Parathyroid adenoma (tissue), 2 donors: ENCODE data around the gene SH3BP5L.
"Not testable (repeated sequence)": the region's sequence is repeated elsewhere in the genome, so short reads cannot be mapped to it uniquely, and the experiment has no call there.

Experiments used
- H2AFZ ChIP-seq: fragments of 300-600 bp; sonication (generic); one replicate; pipeline ENCODE4 v1.7.0; 2017; ENCODE audit warnings: antibody characterized with exemption, mild to moderate bottlenecking
- H3K27ac ChIP-seq: fragments of 300-600 bp; sonication (generic); one replicate; pipeline ENCODE4 v1.7.0; 2017
- H3K27me3 ChIP-seq: fragments of 300-600 bp; sonication (generic); one replicate; pipeline ENCODE4 v1.7.0; 2017; ENCODE audit warnings: low read length; ENCODE audit not compliant: control insufficient read depth, insufficient read depth
- H3K36me3 ChIP-seq: fragments of 300-600 bp; sonication (generic); one replicate; pipeline ENCODE4 v1.7.0; 2017; ENCODE audit warnings: low read length; ENCODE audit not compliant: control insufficient read depth, insufficient read depth
- H3K4me1 ChIP-seq: fragments of 300-600 bp; sonication (generic); one replicate; pipeline ENCODE4 v1.7.0; 2017; ENCODE audit warnings: control low read depth
- H3K4me2 ChIP-seq: fragments of 300-600 bp; sonication (generic); one replicate; pipeline ENCODE4 v1.7.0; 2017; ENCODE audit warnings: low read length
- H3K4me3 ChIP-seq: fragments of 300-600 bp; sonication (generic); one replicate; pipeline ENCODE4 v1.7.0; 2017; ENCODE audit warnings: low read depth, low read length
- H3K79me2 ChIP-seq: fragments of 300-600 bp; sonication (generic); one replicate; pipeline ENCODE4 v1.7.0; 2017; ENCODE audit warnings: control low read depth
- H3K9ac ChIP-seq: fragments of 300-600 bp; sonication (generic); one replicate; pipeline ENCODE4 v1.7.0; 2017; ENCODE audit warnings: mild to moderate bottlenecking
- H3K9me3 ChIP-seq: fragments of 300-600 bp; sonication (generic); one replicate; pipeline ENCODE4 v1.7.0; 2017; ENCODE audit warnings: low read length; ENCODE audit not compliant: control insufficient read depth
- CTCF ChIP-seq: fragments of 300-600 bp; sonication (generic); IDR thresholded peaks from one replicate; pipeline ENCODE4 v1.7.0; 2017; ENCODE audit warnings: antibody characterized with exemption, mild to moderate bottlenecking
- donor health status: primary hyperparathyroidism.

The SH3BP5L gene

GRCh38 chr1:248805876-248806275 is 19.8 kb downstream of the SH3BP5L start:
- Histone ChIP-seq H3K9me3 (no peaks in the 10 kb centered on the region), H3K9ac (no peak overlapping the region), H3K36me3 (no peaks in the 10 kb centered on the region), H3K27me3 (no peaks in the 10 kb centered on the region), H2AFZ (no peak overlapping the region), H3K4me2 (no peak overlapping the region), H3K27ac (no peak overlapping the region), H3K4me3 (no peak overlapping the region), H3K79me2 (no peaks in the 10 kb centered on the region), H3K4me1 (no peaks in the 10 kb centered on the region)
- TF ChIP-seq CTCF = no peak

- Histone ChIP-seq H3K27me3 (no peaks in the 10 kb centered on the region), H3K79me2 (no peaks in the 10 kb centered on the region), H3K36me3 (no peaks in the 10 kb centered on the region), H3K4me2 (no peak overlapping the region), H3K4me3 (no peak overlapping the region), H3K9me3 (no peaks in the 10 kb centered on the region), H3K27ac (no peak overlapping the region), H3K4me1 (no peaks in the 10 kb centered on the region), H3K9ac (no peak overlapping the region), H2AFZ (no peak overlapping the region)
- no peak for TF ChIP-seq CTCF
Observed at GRCh38 chr1:248804771-248805681, 20.7 kb downstream of the SH3BP5L start.

- H3K36me3 ChIP-seq, H3K27me3 ChIP-seq, H3K27ac ChIP-seq, H2AFZ ChIP-seq, H3K9ac ChIP-seq, H3K9me3 ChIP-seq, H3K79me2 ChIP-seq, H3K4me1 ChIP-seq, H3K4me2 ChIP-seq, H3K4me3 ChIP-seq: not testable (repeated sequence)
Observed at GRCh38 chr1:248803501-248803900, 22.2 kb downstream of the SH3BP5L start.

GRCh38 chr1:248802454-248802853 is 23.3 kb downstream of the SH3BP5L start:
- Histone ChIP-seq H3K27me3 (no peaks in the 10 kb centered on the region), H3K9me3 (no peaks in the 10 kb centered on the region), H3K36me3 (no peaks in the 10 kb centered on the region), H3K9ac (no peak overlapping the region), H2AFZ (no peak overlapping the region), H3K79me2 (no peaks in the 10 kb centered on the region), H3K27ac (no peak overlapping the region), H3K4me2 (no peak overlapping the region), H3K4me1 (no peaks in the 10 kb centered on the region), H3K4me3 (no peak overlapping the region)
- no peak for TF ChIP-seq CTCF

GRCh38 chr1:248800459-248800858 is 25.3 kb downstream of the SH3BP5L start:
- Histone ChIP-seq H3K79me2 (no peaks in the 10 kb centered on the region), H3K27ac (no peak overlapping the region), H3K4me1 (no peaks in the 10 kb centered on the region), H3K4me3 (no peak overlapping the region), H3K9me3 (no peaks in the 10 kb centered on the region), H3K4me2 (no peak overlapping the region), H2AFZ (no peak overlapping the region), H3K9ac (no peak overlapping the region), H3K27me3 (no peaks in the 10 kb centered on the region), H3K36me3 (no peaks in the 10 kb centered on the region)
- no peak for TF ChIP-seq CTCF
